HG02970 (cell line): Measurements from ENCODE around the gene POU6F2.

Source experiments
- ATAC-seq: cut with Tn5 transposase; IDR thresholded peaks from one replicate; pipeline ENCODE4 v1.9.1; 2021; ENCODE audit warnings: mild to moderate bottlenecking, moderate library complexity, moderate number of reproducible peaks; ENCODE audit not compliant: unreplicated experiment, low FRiP score

POU6F2 gene

GRCh38 chr7:39054731-39055130, 77.0 kb downstream of the POU6F2 start:
- no peak for ATAC-seq

- ATAC-seq: no peak
Observed at GRCh38 chr7:39056153-39056552, 78.4 kb downstream of the POU6F2 start.

DNA sequence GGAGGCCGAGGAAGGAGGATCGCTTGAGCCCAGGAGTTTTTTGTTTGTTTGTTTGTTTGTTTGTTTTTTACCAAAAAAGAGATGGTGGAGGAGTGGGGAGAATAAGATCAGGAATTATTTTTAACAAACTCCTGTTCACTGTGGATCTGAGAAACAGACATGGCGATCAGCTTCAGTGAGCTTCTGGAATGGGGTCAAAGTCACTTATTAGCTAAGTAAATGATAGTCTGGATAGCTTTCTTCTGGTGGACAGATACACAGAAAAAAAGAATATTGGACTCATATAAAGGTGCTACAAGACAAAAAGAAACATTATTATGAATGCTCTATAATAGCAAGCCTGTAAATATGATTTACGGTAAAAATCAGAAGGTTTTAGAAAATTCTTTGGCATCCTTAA, 85.1 kb downstream of the POU6F2 start:
- ATAC-seq: no peak

- ATAC-seq: no peak
Observed at GRCh38 chr7:39069031-39069430, 91.3 kb downstream of the POU6F2 start.

DNA sequence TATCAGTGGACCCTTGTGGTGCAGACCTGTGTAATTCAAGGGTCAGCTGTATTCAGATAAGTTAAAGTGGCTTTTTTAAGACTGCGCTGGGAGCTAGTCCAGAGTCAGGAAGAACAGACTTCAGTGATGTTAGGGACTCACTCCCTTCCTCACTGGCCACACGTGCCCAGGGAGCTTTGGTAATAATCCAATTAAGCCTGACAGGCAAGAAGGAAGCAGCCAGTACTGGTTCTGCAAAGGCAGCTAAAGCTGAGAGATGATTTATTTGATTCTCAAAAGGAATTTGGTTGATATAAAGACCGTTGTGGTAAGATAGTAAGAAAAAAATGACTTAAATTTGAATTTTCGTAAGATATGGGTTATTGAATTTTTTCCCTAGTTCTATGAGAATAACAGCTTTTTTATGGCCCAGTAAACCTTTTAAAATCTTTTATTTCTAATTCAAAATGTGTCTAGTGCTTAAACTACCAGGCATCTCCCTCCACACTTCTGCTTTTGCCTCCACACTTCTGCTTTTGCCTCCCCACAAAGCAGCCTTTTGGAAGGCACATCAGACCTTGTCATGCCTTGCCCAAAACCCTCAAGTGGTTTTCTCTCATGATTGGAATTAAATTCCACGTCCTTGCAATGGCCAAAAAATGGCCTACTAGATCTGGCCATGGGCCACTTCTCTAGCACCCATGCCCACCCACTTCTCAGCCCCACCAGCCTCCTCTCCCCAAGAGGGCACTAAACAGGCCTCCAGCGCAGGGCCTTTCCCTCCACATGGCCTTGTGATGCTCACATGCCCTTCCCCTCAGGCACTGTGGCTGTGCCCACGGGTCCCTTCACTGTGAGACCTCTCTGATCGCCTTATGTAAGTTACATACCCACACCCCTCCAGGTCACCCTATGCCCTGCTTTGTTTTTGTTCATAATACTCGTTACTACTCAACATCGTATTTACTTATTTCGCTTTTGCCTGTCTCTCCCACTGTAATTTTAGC, 92.5 kb downstream of the POU6F2 start:
- ATAC-seq: no peak

GRCh38 chr7:39071116-39071515, 93.4 kb downstream of the POU6F2 start:
- ATAC-seq: no peak

GRCh38 chr7:39073432-39073831, 95.7 kb downstream of the POU6F2 start:
- no peak for ATAC-seq

GRCh38 chr7:39075210-39075609, 97.5 kb downstream of the POU6F2 start:
- no peak for ATAC-seq

GRCh38 chr7:39083781-39084180, 106.1 kb downstream of the POU6F2 start:
- ATAC-seq: no peak

DNA sequence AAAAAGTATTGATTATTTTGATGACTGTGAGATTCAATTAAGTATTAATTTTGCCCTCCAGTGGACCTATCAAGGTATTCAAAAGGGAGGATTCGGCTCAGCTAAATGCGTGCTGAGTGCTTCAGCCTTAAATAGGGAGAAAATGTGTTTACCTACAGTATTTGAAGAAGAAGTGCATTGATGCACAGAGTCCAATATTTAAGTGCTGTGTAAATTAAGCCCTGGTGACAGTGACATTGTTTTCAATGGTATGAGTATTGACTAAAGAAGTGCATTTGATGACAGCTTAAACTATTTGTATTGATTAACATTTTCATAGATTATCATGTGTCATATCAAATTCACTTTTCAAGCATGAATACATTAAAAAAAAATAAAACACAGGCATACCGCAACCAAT, 106.6 kb downstream of the POU6F2 start:
- no peak for ATAC-seq

DNA sequence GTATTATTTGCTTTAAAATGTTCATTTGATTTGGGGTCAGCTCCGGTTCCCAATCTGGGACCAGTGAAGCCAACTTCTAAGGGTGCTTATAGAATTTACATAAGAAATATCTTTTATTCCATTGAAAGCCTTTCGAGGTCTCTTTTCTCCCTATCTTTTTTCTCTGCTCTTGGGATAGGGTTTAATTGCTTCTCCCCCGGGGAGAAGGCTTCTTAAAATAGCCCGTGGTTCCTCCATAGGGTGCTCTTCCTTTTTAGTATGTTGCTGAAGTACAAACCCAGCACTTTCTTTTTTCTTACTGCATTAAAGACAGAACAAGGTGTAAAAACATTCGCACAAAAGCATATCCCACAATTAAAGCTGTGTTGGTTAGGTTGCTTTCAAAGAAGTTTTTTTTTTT, 107.5 kb downstream of the POU6F2 start:
- ATAC-seq: no peak

DNA sequence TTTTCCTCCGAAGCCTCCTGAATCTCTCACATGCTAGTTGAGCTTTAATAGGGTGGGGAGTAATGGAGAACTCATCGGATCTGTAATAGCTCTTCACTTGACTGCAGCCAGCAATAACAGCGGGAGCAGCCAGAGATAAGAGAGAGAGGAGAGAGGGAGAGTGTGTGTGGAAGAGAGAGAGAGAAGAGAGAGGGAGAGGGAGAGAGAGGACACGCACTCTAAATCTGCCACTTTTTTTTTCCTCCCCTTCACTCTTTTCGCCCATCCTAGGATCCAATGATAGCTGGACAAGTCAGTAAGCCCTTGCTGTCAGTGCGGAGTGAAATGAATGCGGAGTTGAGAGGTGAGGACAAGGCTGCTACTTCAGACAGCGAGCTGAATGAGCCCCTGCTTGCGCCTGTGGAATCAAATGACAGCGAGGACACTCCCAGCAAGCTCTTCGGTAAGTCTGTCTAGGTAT, 107.9 kb downstream of the POU6F2 start:
- no peak for ATAC-seq

GRCh38 chr7:39086638-39087360, 109.1 kb downstream of the POU6F2 start:
- ATAC-seq: no peak

- ATAC-seq: no peak
Observed at GRCh38 chr7:39088730-39089593, 111.3 kb downstream of the POU6F2 start.

- ATAC-seq: no peak
Observed at GRCh38 chr7:39091145-39091544, 113.4 kb downstream of the POU6F2 start.

DNA sequence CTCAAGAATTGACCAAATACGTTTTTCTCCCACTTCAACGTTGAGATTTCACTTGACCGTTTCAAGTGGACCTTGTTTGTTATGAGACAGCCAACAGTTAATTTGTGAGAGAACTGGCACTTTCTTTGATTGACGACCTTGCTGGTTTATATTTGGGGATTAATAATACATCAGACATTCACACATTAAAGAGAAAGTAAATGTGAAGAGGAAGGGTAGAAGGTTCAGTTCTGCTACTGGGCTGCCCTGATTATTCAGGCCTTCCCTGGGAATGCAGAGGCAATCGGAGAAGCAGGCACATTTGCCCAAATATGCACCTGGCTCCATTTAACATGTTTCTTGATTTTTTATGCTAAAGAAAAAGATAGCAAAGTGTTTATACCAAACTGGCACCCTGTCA, 114.1 kb downstream of the POU6F2 start:
- no peak for ATAC-seq

DNA sequence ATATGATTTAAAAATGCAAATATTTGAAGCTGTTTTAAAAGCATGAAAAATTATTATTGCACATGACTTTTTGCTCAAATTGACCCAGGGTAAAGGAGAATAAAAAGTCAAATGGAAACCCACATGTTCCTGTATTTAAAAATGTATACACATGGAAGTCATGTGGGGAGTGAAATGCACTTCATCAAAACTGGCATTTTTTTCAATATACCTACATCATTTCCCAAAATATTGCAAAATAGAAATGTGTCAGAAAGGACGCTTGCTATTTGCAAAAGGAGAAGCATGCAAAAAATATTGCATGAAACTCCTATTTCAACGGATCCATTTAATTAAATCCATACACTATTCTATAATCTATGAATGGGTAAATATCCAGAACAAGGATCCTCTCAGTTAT, 117.0 kb downstream of the POU6F2 start:
- ATAC-seq: no peak

DNA sequence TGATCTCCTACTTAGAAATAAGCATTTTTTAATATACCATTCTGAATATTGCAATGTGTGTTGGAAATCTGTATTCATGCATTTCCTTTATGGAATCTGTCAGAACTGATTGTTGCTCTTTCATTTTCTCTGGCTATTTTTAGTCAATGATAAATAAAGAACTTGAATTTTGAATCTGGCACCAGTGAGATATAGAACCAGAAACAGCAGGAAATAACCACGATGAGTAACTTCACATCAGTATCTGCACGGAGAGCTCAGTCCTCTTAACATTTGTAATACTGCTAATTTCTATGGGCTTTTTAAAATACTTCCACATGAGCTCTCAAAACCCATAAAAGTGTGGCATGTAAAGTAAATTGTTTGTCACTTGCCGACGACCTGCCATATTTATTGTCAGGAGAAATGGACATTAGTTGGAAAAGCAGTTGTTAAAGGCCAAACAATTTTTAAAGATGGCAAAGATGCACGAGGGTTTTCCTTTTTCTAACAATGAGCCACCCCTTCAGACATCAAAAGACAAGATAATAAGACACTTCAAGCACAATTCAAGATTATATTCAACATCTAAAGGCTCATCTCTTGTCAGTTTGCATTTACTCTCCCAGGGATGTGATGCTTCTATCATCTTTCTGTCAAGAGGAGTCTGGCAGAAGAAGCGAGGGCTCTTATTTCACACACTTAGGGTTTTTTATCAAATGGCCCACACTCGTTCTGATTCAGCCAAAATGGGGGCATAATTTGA, 118.3 kb downstream of the POU6F2 start:
- no peak for ATAC-seq

- no peak for ATAC-seq
Observed at GRCh38 chr7:39098506-39098905, 120.8 kb downstream of the POU6F2 start.

- no peak for ATAC-seq
Observed at GRCh38 chr7:39099146-39099545, 121.4 kb downstream of the POU6F2 start.
